Neutrophil (primary cell): ENCODE measurements around the gene REXO4.
"Not testable (repeated sequence)": the region's sequence is repeated elsewhere in the genome, so short reads cannot be mapped to it uniquely, and the experiment has no call there.

Experiments used
- H3K27ac ChIP-seq: fragments of 200-600 bp; sonication (generic); 2 replicates; pipeline ENCODE4 v1.5.1; 2016; ENCODE audit warnings: mild to moderate bottlenecking, moderate library complexity
- H3K27me3 ChIP-seq: fragments of 200-600 bp; sonication (generic); 2 replicates; pipeline ENCODE4 v1.6.0; 2016; ENCODE audit warnings: mild to moderate bottlenecking
- H3K36me3 ChIP-seq: fragments of 200-600 bp; sonication (generic); 2 replicates; pipeline ENCODE4 v1.5.1; 2017
- H3K4me1 ChIP-seq, 2 experiments: fragments of 200-600 bp in 1 of 2; sonication (generic) in 1 of 2; 1 replicate in 1 of 2; 2 replicates in 1 of 2; pipeline versions ENCODE4 v1.5.1 to v1.6.1; 2013 to 2016; ENCODE audit warnings: low read depth in 1 of 2, low read length in 1 of 2, mild to moderate bottlenecking in 1 of 2, moderate library complexity in 1 of 2; ENCODE audit not compliant: control insufficient read depth in 1 of 2, insufficient read depth in 1 of 2
- H3K4me3 ChIP-seq, 2 experiments: fragments of 200-600 bp in 1 of 2; sonication (generic) in 1 of 2; 1 replicate in 1 of 2; 2 replicates in 1 of 2; pipeline ENCODE4 v1.5.1; 2013 to 2016; ENCODE audit warnings: low read depth in 1 of 2, low read length in 1 of 2, mild to moderate bottlenecking in 1 of 2, moderate library complexity in 1 of 2
- H3K9me3 ChIP-seq: fragments of 200-600 bp; sonication (generic); 2 replicates; pipeline ENCODE4 v1.5.1; 2016
- CTCF ChIP-seq: fragments of 200-600 bp; sonication (generic); IDR thresholded peaks from 2 replicates; pipeline ENCODE4 v1.5.1; 2016; ENCODE audit warnings: antibody characterized with exemption

REXO4 gene

GRCh38 chr9:133397895-133398294 is 19.9 kb downstream of the REXO4 start:
- H3K27me3 ChIP-seq, result peaks cover 31% of the 10 kb centered on the region
- no peak for TF ChIP-seq CTCF
- no peak overlapping the region for H3K4me3 ChIP-seq
- no peak overlapping the region for H3K27ac ChIP-seq
- no peaks in the 10 kb centered on the region for H3K4me1 ChIP-seq
- H3K36me3 ChIP-seq, result no peaks in the 10 kb centered on the region
- no peaks in the 10 kb centered on the region for H3K9me3 ChIP-seq

GRCh38 chr9:133397370-133397769 is 20.4 kb downstream of the REXO4 start:
- Histone ChIP-seq H3K27ac (no peak overlapping the region), H3K4me3 (no peak overlapping the region), H3K9me3 (no peaks in the 10 kb centered on the region), H3K4me1 (no peaks in the 10 kb centered on the region), H3K27me3 (peaks cover 31% of the 10 kb centered on the region), H3K36me3 (no peaks in the 10 kb centered on the region)
- TF ChIP-seq CTCF, result no peak

GRCh38 chr9:133396952-133397351 is 20.9 kb downstream of the REXO4 start:
- H3K27ac ChIP-seq, result no peak overlapping the region
- TF ChIP-seq CTCF, result no peak
- H3K9me3 ChIP-seq, result no peaks in the 10 kb centered on the region
- no peaks in the 10 kb centered on the region for H3K4me1 ChIP-seq
- no peak overlapping the region for H3K4me3 ChIP-seq
- H3K27me3 ChIP-seq, result peaks cover 31% of the 10 kb centered on the region
- H3K36me3 ChIP-seq, result no peaks in the 10 kb centered on the region

DNA sequence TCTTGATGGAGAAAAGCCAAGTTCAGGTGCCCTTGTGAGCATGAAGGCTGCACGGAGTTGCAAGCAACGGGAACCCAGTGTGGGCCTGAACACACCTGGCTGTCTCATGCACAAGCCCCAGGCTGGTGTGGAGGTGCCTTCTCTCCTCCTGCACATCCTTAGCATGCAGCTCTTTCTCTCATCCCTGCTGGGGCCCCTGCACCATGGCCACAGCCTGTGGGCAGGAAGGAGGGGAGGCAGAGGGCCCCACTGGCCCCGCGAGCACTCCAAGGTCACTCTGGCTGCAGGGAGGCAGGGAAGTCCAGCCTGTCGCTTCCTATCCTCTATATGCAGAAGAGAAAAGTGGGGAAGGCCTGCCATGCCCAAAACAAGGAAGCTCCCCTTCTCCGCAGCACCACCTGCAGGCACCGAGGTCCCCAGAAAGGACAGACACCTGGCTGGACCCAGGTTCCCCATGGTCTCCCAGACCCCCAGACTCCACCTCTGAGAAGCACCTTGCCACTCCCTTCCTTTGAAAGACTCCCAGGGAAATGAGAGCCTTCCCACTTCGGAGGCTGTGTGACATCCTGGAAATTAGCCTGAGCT is 23.0 kb downstream of the REXO4 start:
- Histone ChIP-seq H3K27ac (no peak overlapping the region), H3K4me1 (no peaks in the 10 kb centered on the region), H3K4me3 (no peak overlapping the region), H3K9me3 (no peaks in the 10 kb centered on the region), H3K36me3 (no peaks in the 10 kb centered on the region), H3K27me3 (peaks cover 31% of the 10 kb centered on the region)
- TF ChIP-seq CTCF, result no peak

- Histone ChIP-seq H3K36me3 (no peaks in the 10 kb centered on the region), H3K4me1 (no peaks in the 10 kb centered on the region), H3K27me3 (peaks cover 31% of the 10 kb centered on the region), H3K9me3 (no peaks in the 10 kb centered on the region), H3K27ac (no peak overlapping the region), H3K4me3 (no peak overlapping the region)
- no peak for TF ChIP-seq CTCF
These were observed 24.4 kb downstream of the REXO4 start for GRCh38 chr9:133393399-133393798.

- H3K27ac ChIP-seq, H3K4me3 ChIP-seq, H3K4me1 ChIP-seq, H3K9me3 ChIP-seq, H3K36me3 ChIP-seq: not testable (repeated sequence)
- peaks cover 23% of the 10 kb centered on the region for H3K27me3 ChIP-seq
These were observed 25.5 kb downstream of the REXO4 start for GRCh38 chr9:133392308-133392707.

GRCh38 chr9:133391449-133391848 is 26.4 kb downstream of the REXO4 start:
- not testable (repeated sequence) for H3K4me1 ChIP-seq, H3K36me3 ChIP-seq, H3K9me3 ChIP-seq, H3K4me3 ChIP-seq, H3K27ac ChIP-seq
- peaks cover 15% of the 10 kb centered on the region for H3K27me3 ChIP-seq
